Cardiac septum (tissue), 1 donor: ENCODE data around the gene PXYLP1. TPM values are rescaled to one million over a fixed set of nuclear protein-coding genes. Genes with fewer than 3 reads are reported as not detected.

Experiments used
- DNase-seq: peaks from one replicate; pipeline ENCODE4 v3.0.0-alpha.2; 2020; ENCODE audit warnings: low spot score
- intact Hi-C: fragments of 100-400 bp; cut with DNase I; formaldehyde crosslinking; loops from one replicate; pipeline ENCODE4 v1.14.0; 2022
- total RNA-seq: library from RNA; stranded (reverse); fragmentation: NEBNext Ultra II Directional; extraction: Animal tissue kit (Norgen Biotek cat#: 25700); gene quantifications from one replicate; pipeline ENCODE4 v1.2.1, GENCODE V29; 2021
- donor health status: DM: no; HTN: no; CAD: no.

Gene PXYLP1
- total RNA-seq, 1 donor from 2014 or later: 38.8 TPM

DNA sequence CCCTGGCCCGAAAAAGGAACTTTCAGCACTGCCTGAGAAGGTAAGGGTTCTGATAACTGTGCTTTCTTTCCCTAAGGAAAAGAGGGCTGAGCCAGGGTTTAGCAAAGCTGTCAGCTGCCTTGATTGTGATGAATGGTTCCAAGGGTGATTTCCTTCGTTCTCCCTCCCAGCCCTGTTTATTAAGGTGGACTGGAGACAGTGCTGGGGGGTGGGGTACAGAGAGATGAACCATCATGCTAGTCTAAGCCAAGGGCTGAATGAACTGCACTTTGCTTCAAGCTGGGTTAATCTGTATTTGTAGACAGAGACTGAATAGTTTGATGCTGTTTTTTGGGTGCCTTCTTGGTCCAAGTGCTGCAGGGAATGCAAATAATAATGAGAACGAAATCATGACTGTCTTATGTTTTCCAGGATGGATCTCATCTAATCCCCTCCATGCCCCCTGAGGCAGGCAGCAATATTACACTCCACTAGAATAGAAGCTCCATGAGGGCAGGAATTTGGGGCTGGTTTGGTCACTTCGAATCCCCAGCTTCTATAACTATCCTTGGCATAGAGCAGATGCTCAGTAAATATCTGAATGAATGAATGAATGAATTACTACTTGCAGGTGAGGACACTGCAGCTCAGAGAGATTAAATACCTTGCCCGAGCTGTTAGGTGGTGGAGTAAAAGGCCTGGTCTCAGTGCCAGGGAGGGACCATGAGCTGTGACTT, 10.9 kb downstream of the PXYLP1 start:
- no peak for DNase-seq
- intact Hi-C loops: no loop called here

GRCh38 chr3:141243271-141243707, 11.7 kb downstream of the PXYLP1 start:
- intact Hi-C loops: no loop called here
- no peak for DNase-seq

GRCh38 chr3:141246224-141246957, 14.8 kb downstream of the PXYLP1 start:
- intact Hi-C loops: no loop called here

GRCh38 chr3:141246958-141247301, 15.3 kb downstream of the PXYLP1 start:
- intact Hi-C loops: no loop called here
- no peak for DNase-seq

More at GRCh38 chr3:141246224-141246957, 14.8 kb downstream of the PXYLP1 start:
- no peak for DNase-seq

GRCh38 chr3:141248064-141248463, 16.4 kb downstream of the PXYLP1 start:
- intact Hi-C loops: no loop called here
- no peak for DNase-seq

GRCh38 chr3:141249041-141249440, 17.4 kb downstream of the PXYLP1 start:
- intact Hi-C loops: no loop called here
- DNase-seq: no peak

DNA sequence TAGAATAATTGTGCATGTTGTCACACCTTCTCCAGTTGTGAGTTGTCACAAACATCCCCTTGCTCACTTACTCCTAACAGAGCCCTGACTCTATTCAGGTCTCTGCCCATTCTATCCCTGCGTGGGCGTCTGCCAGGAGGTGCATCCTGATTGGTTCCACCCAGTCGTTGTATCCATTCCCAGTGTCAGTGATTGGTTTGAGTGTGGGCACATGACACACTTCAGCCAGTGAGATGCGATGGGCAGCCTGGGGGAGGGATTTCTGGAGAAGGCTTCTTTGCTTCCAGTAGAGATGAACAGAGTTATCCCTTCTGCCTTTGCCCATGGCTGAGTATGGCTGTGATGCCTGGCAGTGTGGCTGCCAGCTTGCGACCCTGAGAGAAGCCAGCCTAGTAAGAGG, 18.7 kb downstream of the PXYLP1 start:
- no peak for DNase-seq
- intact Hi-C loops: no loop called here

DNA sequence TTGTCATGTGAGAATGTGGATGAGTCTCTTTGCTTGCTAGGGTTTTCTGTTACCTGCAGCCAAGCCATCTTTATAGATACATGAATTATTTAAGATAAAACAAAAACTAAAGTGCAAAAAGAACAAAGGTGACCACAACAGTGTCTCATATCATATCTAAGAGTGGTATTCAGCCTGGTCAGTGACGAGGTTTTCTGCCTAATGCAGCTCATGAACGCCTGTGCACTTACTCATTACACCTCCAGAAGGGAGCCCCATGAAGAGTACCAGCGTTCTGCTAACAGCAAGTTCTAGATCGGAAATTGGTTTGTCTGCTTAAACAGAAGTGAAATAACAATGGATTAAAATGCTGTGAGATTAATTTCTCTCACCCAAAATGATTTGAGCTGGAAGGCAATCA, 19.2 kb downstream of the PXYLP1 start:
- intact Hi-C loops: no loop called here
- DNase-seq: no peak

GRCh38 chr3:141253326-141253725, 21.7 kb downstream of the PXYLP1 start:
- DNase-seq: no peak
- intact Hi-C loops: no loop called here

GRCh38 chr3:141253811-141254210, 22.2 kb downstream of the PXYLP1 start:
- no peak for DNase-seq
- intact Hi-C loops: no loop called here

DNA sequence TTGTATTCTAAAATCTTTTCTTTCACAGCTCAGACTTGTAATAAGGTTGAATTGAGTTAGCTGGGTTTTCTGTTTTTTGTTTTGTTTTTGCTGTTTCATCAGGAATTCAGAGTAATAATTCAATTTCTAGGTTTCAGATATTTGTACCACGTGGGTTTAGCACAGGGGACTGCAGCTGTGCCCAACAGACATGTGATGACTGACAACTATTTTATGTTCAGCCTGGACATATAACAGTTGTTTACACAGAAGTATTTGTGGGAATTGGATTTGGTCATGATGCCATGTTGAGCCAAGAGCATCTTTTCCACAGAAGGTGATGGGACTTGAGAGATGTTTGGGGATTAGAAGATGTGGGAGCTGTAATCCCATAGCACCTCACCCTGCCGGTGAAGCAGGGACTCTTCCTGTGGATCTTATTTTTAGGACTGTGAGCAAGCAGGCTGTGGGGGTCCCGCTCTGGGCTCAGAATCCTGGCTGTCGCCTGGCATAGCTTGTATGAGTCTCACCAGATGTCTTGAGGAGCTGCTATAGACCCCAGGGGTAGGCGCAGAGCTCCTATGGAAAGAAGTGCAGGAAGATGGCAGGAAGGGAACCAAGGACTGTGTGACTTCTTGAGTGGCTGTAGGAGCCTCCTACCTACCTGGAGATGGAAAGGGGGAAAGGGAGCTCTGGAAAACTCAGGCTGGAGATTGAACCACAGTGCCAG, 23.7 kb downstream of the PXYLP1 start:
- intact Hi-C loops: no loop called here
- no peak for DNase-seq

DNA sequence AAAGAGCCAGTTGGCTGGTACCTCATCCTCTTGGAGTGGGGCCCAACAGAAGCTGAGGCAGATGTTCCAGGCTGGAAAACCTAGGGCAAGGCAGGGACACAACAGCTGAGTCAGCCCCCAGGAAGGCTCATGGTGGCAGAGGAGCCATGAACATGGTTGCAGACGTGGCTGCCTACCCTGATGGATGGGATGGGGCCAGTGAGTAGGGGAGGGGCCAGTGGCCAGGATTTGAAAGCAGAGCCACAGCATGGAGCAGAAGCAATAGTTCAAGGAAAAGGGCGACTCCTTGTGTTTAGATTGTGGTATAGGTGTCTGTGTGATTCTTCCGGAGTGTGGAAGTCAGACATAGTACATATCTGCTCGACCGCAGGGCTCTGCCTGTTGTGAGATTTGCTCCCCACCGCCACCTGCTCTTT, 24.2 kb downstream of the PXYLP1 start:
- intact Hi-C loops: no loop called here
- no peak for DNase-seq

DNA sequence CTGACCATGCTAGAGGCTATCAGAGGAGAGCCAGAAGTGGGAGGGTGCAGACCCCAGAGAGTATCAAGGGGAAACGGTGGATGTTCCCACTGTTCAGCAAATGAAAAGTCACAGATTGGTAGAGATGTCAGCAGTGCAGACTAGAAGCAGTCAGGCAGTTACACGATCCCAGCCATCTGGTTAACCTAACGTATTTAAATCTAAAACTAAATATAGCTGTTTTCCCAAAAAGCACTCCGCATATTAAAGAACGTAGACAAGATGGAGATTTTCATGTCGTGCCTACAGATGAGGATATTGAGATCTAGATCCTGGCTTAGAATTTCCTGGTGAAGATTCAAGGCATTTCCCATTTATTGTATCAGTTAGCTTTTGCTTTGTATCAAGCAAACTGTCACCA, 25.2 kb downstream of the PXYLP1 start:
- intact Hi-C loops: no loop called here
- no peak for DNase-seq

GRCh38 chr3:141257961-141258360, 26.3 kb downstream of the PXYLP1 start:
- intact Hi-C loops: no loop called here
- DNase-seq: no peak

- intact Hi-C loops: no loop called here
- no peak for DNase-seq
These were observed 27.3 kb downstream of the PXYLP1 start for GRCh38 chr3:141258973-141259372.

DNA sequence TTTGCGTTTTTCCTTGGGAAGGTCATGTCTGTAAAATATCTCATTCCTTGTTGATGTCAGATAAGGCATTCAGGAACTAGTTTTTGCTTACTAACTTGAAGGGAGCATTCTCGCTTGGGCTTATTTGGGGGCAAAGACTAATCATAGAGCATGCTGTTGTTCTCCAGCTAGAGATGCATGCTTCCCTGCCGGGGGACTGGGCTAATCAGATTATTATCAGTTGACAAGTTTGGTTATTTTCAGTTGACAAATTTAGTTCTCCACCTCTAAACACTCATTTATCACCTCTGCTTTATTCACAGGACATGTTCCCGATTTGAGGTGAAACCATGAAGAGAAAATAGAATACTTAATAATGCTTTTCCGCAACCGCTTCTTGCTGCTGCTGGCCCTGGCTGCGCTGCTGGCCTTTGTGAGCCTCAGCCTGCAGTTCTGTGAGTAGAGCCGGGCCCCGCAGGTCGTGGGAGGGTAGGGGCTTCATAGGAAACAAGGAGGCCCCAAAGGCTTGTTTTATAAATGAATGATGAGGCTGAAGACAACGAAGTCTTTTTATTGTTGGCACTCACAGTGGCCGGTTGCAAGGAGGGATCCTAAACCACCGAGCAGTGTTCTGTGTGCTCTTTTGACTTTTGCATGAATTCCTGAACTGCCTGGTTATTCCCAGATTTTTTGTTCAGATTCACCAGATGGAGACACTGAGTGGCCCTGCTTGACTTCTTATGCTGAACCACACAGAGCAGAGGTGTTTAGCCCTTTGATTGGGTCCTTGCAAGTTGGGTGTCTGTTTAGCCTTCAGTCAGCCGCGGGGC, 28.4 kb downstream of the PXYLP1 start:
- no peak for DNase-seq
- intact Hi-C loops: no loop called here

DNA sequence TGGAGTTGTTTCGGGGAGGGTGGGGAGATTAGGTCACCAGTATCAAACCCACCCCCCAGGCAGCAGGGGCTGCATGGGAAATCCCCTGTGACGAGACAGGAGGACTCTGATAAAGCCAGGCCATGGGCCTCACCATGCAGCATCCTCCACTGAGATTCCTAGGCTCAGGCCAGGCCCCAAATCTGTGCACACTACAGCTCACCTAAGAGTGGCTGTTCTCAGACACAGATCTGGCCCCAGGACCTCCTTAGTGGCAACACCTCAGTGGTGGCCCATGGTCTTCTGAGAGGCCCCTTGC, 29.0 kb downstream of the PXYLP1 start:
- no peak for DNase-seq
- intact Hi-C loops: no loop called here

GRCh38 chr3:141261472-141262307, 30.1 kb downstream of the PXYLP1 start:
- intact Hi-C loops: no loop called here
- DNase-seq: no peak

DNA sequence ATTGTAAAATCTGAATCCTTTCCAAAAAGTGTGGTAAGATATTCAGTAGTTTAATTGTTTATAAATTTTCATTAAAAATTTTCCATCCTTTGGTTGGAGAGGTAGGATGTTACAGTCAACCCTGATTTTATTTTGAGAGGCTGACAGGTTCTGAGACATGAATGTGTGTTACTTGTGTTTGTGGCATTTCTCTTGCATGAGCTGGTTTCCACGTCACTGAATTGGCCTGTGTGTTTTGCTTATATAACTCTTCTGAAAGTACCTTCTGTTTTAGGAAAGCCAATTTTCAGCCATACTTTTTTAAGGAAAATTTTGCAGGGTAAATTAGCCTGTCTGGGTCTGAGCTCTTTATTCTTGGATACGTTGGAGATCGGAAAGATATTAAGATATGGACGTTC, 30.7 kb downstream of the PXYLP1 start:
- intact Hi-C loops: no loop called here
- DNase-seq: no peak
